Chondrocyte (in vitro differentiated cells): ENCODE results near the gene TUBB6. TPM values are rescaled to one million over a fixed set of nuclear protein-coding genes. Genes with fewer than 3 reads are reported as not detected.
A peak's percentile ranks its signal among the peaks of the same experiment; 100 is the strongest.

Experiments
- DNase-seq: peaks from one replicate; pipeline ENCODE4 v3.0.0; 2021; ENCODE audit warnings: mixed read lengths, low spot score
- H3K27ac Mint-ChIP-seq: one replicate; pipeline ENCODE4 v1.8.0; 2021; ENCODE audit warnings: mild to moderate bottlenecking, moderate library complexity, mixed read lengths; ENCODE audit not compliant: unreplicated experiment
- H3K27me3 Mint-ChIP-seq: 2 replicates; pipeline ENCODE4 v1.8.0; 2021; ENCODE audit warnings: low read depth, mixed read lengths
- H3K36me3 Mint-ChIP-seq: 2 replicates; pipeline ENCODE4 v1.8.0; 2021; ENCODE audit warnings: low read depth, mixed read lengths
- H3K4me1 Mint-ChIP-seq: 2 replicates; pipeline ENCODE4 v1.8.0; 2021; ENCODE audit warnings: low read depth, mild to moderate bottlenecking, mixed read lengths
- H3K4me3 Mint-ChIP-seq: one replicate; pipeline ENCODE4 v1.8.0; 2021; ENCODE audit warnings: mild to moderate bottlenecking, moderate library complexity, mixed read lengths; ENCODE audit not compliant: unreplicated experiment
- H3K9me3 Mint-ChIP-seq: 2 replicates; pipeline ENCODE4 v1.8.0; 2021; ENCODE audit warnings: low read depth, mixed read lengths
- CTCF ChIP-seq: fragments of 200-600 bp; sonication (generic); IDR thresholded peaks from 2 replicates; pipeline ENCODE4 v1.5.0; 2021; ENCODE audit warnings: antibody characterized with exemption, mild to moderate bottlenecking, moderate library complexity
- total RNA-seq: library from RNA; stranded (reverse); gene quantifications from 3 replicates; pipeline ENCODE4 v1.2.1, GENCODE V29; 2021

TUBB6 gene
- total RNA-seq, 1 donor from 2014 or later = 198 TPM

GRCh38 chr18:12278741-12279682 is 29.0 kb upstream of the TUBB6 start:
- no peaks in the 10 kb centered on the region for H3K36me3 Mint-ChIP-seq
- H3K4me1 Mint-ChIP-seq = peaks cover 58% of the 10 kb centered on the region
- peak; percentile 33 for TF ChIP-seq CTCF
- DNase-seq = no peak
- peak overlapping the region; percentile 99 for H3K27ac Mint-ChIP-seq
- H3K27me3 Mint-ChIP-seq = no peaks in the 10 kb centered on the region
- no peaks in the 10 kb centered on the region for H3K9me3 Mint-ChIP-seq
- H3K4me3 Mint-ChIP-seq = peak overlapping the region; percentile 79

GRCh38 chr18:12279781-12280531 is 28.1 kb upstream of the TUBB6 start:
- Mint-ChIP-seq H3K4me3 (peak overlapping the region; percentile 79), H3K27me3 (no peaks in the 10 kb centered on the region), H3K27ac (peak overlapping the region; percentile 99), H3K36me3 (no peaks in the 10 kb centered on the region), H3K4me1 (peaks cover 58% of the 10 kb centered on the region), H3K9me3 (no peaks in the 10 kb centered on the region)
- no peak for TF ChIP-seq CTCF
- no peak for DNase-seq

- Mint-ChIP-seq H3K9me3 (no peaks in the 10 kb centered on the region), H3K4me3 (no peak overlapping the region), H3K27me3 (no peaks in the 10 kb centered on the region), H3K27ac (peak overlapping the region; percentile 36), H3K36me3 (no peaks in the 10 kb centered on the region), H3K4me1 (peaks cover 58% of the 10 kb centered on the region)
- no peak for TF ChIP-seq CTCF
- no peak for DNase-seq
These were observed 26.2 kb upstream of the TUBB6 start for GRCh38 chr18:12281861-12282260.

GRCh38 chr18:12282442-12283039 is 25.5 kb upstream of the TUBB6 start:
- Mint-ChIP-seq H3K27me3 (no peaks in the 10 kb centered on the region), H3K27ac (peak overlapping the region; percentile 58), H3K4me3 (no peak overlapping the region), H3K36me3 (no peaks in the 10 kb centered on the region), H3K9me3 (no peaks in the 10 kb centered on the region), H3K4me1 (peaks cover 53% of the 10 kb centered on the region)
- TF ChIP-seq CTCF = no peak
- no peak for DNase-seq

GRCh38 chr18:12283256-12283655 is 24.8 kb upstream of the TUBB6 start:
- TF ChIP-seq CTCF = peak; percentile 56
- Mint-ChIP-seq H3K9me3 (no peaks in the 10 kb centered on the region), H3K4me3 (no peak overlapping the region), H3K36me3 (no peaks in the 10 kb centered on the region), H3K4me1 (peaks cover 54% of the 10 kb centered on the region), H3K27me3 (no peaks in the 10 kb centered on the region), H3K27ac (no peak overlapping the region)
- no peak for DNase-seq
